Astrocyte of the hippocampus (primary cell): Measurements from ENCODE around the gene DNAJC1.

Experiments used
- DNase-seq: peaks from one replicate; pipeline ENCODE4 v3.0.0; 2011; ENCODE audit warnings: low read depth, low spot score

The DNAJC1 gene

GRCh38 chr10:21961847-21962246 lies 41.7 kb downstream of the DNAJC1 start:
- DNase-seq = no peak

- no peak for DNase-seq
Observed at GRCh38 chr10:21959998-21960397, 43.5 kb downstream of the DNAJC1 start.

- no peak for DNase-seq
Observed at GRCh38 chr10:21954690-21955089, 48.8 kb downstream of the DNAJC1 start.

- no peak for DNase-seq
Observed at GRCh38 chr10:21954132-21954531, 49.4 kb downstream of the DNAJC1 start.

- DNase-seq = peak; percentile 53
Observed at GRCh38 chr10:21953585-21954057, 49.9 kb downstream of the DNAJC1 start.

- DNase-seq = peak; percentile 20
Observed at GRCh38 chr10:21950566-21950965, 53.0 kb downstream of the DNAJC1 start.

- no peak for DNase-seq
Observed at GRCh38 chr10:21946946-21947345, 56.6 kb downstream of the DNAJC1 start.

GRCh38 chr10:21944727-21945386 lies 58.7 kb downstream of the DNAJC1 start:
- no peak for DNase-seq

- no peak for DNase-seq
Observed at GRCh38 chr10:21943633-21944265, 59.8 kb downstream of the DNAJC1 start.

GRCh38 chr10:21935439-21936023 lies 68.0 kb downstream of the DNAJC1 start:
- DNase-seq = no peak

- no peak for DNase-seq
Observed at GRCh38 chr10:21934307-21934706, 69.2 kb downstream of the DNAJC1 start.

GRCh38 chr10:21929070-21929469 lies 74.5 kb downstream of the DNAJC1 start:
- peak; percentile 60 for DNase-seq

GRCh38 chr10:21927631-21928353 lies 75.7 kb downstream of the DNAJC1 start:
- peak; percentile 45 for DNase-seq

GRCh38 chr10:21926949-21927348 lies 76.6 kb downstream of the DNAJC1 start:
- DNase-seq = peak; percentile 96

GRCh38 chr10:21926358-21926925 lies 77.1 kb downstream of the DNAJC1 start:
- DNase-seq = peak; percentile 35

GRCh38 chr10:21925851-21926250 lies 77.7 kb downstream of the DNAJC1 start:
- DNase-seq = no peak

GRCh38 chr10:21924511-21924910 lies 79.0 kb downstream of the DNAJC1 start:
- no peak for DNase-seq

GRCh38 chr10:21920633-21921032 lies 82.9 kb downstream of the DNAJC1 start:
- DNase-seq = peak; percentile 50

GRCh38 chr10:21919906-21920305 lies 83.6 kb downstream of the DNAJC1 start:
- no peak for DNase-seq

GRCh38 chr10:21919117-21919516 lies 84.4 kb downstream of the DNAJC1 start:
- no peak for DNase-seq

- DNase-seq = no peak
Observed at GRCh38 chr10:21912625-21913024, 90.9 kb downstream of the DNAJC1 start.

- no peak for DNase-seq
Observed at GRCh38 chr10:21910798-21911197, 92.7 kb downstream of the DNAJC1 start.
